MCF 10A (cell line): ENCODE data around the gene FAM32A. TPM values are rescaled to one million over a fixed set of nuclear protein-coding genes. Genes with fewer than 3 reads are reported as not detected.

Source experiments
- BruUV-seq: library from RNA; stranded (reverse); fragments of 400-500 nt; replicated peaks from 2 replicates; lab custom pipeline; 2021; lab: Mats Ljungman, UMichigan
- CTCF ChIA-PET: fragments of 300-600 bp; sonication (Branson Sonifier 250); formaldehyde crosslinking; extraction: SDS; loops from one replicate; lab custom pipeline; 2021; ENCODE audit warnings: antibody characterized with exemption, inconsistent platforms; lab: Yijun Ruan, JAX
- POLR2A ChIA-PET: fragments of 300-600, 350-650 bp; sonication (Branson Sonifier 250); formaldehyde crosslinking; extraction: SDS; loops from one replicate; lab custom pipeline; 2020; ENCODE audit warnings: antibody characterized with exemption, inconsistent platforms; lab: Yijun Ruan, JAX
- DNase-seq: peaks from one replicate; pipeline ENCODE4 v3.0.0-alpha.2; 2018; ENCODE audit not compliant: unreplicated experiment
- H3K27ac Mint-ChIP-seq: one replicate; pipeline ENCODE4 v1.8.0; 2022; ENCODE audit warnings: mild to moderate bottlenecking, low read depth, mixed read lengths; ENCODE audit not compliant: unreplicated experiment
- H3K27me3 Mint-ChIP-seq: one replicate; pipeline ENCODE4 v1.8.0; 2022; ENCODE audit warnings: mixed read lengths; ENCODE audit not compliant: insufficient read depth, unreplicated experiment
- H3K36me3 Mint-ChIP-seq: one replicate; pipeline ENCODE4 v1.8.0; 2022; ENCODE audit warnings: mild to moderate bottlenecking, moderate library complexity, mixed read lengths; ENCODE audit not compliant: insufficient read depth, unreplicated experiment
- H3K4me1 Mint-ChIP-seq: one replicate; pipeline ENCODE4 v1.8.0; 2022; ENCODE audit warnings: mixed read lengths; ENCODE audit not compliant: insufficient read depth, unreplicated experiment
- H3K4me3 Mint-ChIP-seq: one replicate; pipeline ENCODE4 v1.8.0; 2022; ENCODE audit warnings: mild to moderate bottlenecking, moderate library complexity, mixed read lengths; ENCODE audit not compliant: unreplicated experiment
- H3K9me3 Mint-ChIP-seq: one replicate; pipeline ENCODE4 v1.8.0; 2022; ENCODE audit warnings: mixed read lengths; ENCODE audit not compliant: unreplicated experiment
- intact Hi-C: fragments of 100-400 bp; cut with micrococcal nuclease; formaldehyde crosslinking; loops from 2 replicates; pipeline ENCODE4 v1.14.1; 2022
- total RNA-seq: library from RNA; stranded (reverse); gene quantifications from 2 replicates; pipeline ENCODE4 v1.2.3, GENCODE V29; 2022
- TF ChIP-seq, protein P1 (sequence below): fragments of 200-600 bp; IDR thresholded peaks from one replicate; pipeline ENCODE4 v1.8.0; 2022; ENCODE audit warnings: antibody characterized with exemption, mild to moderate bottlenecking; ENCODE audit not compliant: unreplicated experiment

FAM32A gene
- total RNA-seq, 1 experiment from 2014 or later, result 48.1 TPM

- H3K4me3 Mint-ChIP-seq, result no peak overlapping the region
- H3K27ac Mint-ChIP-seq, result no peak overlapping the region
- CTCF ChIA-PET, result interaction anchor here (0.5 to 1.2 kb wide), 3 partner anchors 14 to 122 kb away, joined by 3 to 4 read pairs (median 3); no protein-coding TSS in a partner anchor
- POLR2A ChIA-PET, result no interaction called here
- TF ChIP-seq, protein P1, sequence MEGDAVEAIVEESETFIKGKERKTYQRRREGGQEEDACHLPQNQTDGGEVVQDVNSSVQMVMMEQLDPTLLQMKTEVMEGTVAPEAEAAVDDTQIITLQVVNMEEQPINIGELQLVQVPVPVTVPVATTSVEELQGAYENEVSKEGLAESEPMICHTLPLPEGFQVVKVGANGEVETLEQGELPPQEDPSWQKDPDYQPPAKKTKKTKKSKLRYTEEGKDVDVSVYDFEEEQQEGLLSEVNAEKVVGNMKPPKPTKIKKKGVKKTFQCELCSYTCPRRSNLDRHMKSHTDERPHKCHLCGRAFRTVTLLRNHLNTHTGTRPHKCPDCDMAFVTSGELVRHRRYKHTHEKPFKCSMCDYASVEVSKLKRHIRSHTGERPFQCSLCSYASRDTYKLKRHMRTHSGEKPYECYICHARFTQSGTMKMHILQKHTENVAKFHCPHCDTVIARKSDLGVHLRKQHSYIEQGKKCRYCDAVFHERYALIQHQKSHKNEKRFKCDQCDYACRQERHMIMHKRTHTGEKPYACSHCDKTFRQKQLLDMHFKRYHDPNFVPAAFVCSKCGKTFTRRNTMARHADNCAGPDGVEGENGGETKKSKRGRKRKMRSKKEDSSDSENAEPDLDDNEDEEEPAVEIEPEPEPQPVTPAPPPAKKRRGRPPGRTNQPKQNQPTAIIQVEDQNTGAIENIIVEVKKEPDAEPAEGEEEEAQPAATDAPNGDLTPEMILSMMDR, result no peak
- peaks cover 14% of the 10 kb centered on the region for H3K4me1 Mint-ChIP-seq
- intact Hi-C loops, result no loop called here
- H3K36me3 Mint-ChIP-seq, result no peaks in the 10 kb centered on the region
- H3K27me3 Mint-ChIP-seq, result no peaks in the 10 kb centered on the region
- BruUV-seq, result no TSS peak
- no peak for DNase-seq
- no peaks in the 10 kb centered on the region for H3K9me3 Mint-ChIP-seq
Measured at GRCh38 chr19:16164222-16164890, 20.9 kb upstream of the FAM32A start.

- no peaks in the 10 kb centered on the region for H3K9me3 Mint-ChIP-seq
- no peaks in the 10 kb centered on the region for H3K27me3 Mint-ChIP-seq
- CTCF ChIA-PET, result no interaction called here
- peaks cover 6% of the 10 kb centered on the region for H3K4me1 Mint-ChIP-seq
- TF ChIP-seq, protein P1, result no peak
- no peak overlapping the region for H3K27ac Mint-ChIP-seq
- no peak overlapping the region for H3K4me3 Mint-ChIP-seq
- intact Hi-C loops, result no loop called here
- no TSS peak for BruUV-seq
- no peak for DNase-seq
- POLR2A ChIA-PET, result no interaction called here
- H3K36me3 Mint-ChIP-seq, result no peaks in the 10 kb centered on the region
Measured at GRCh38 chr19:16166417-16166816, 18.8 kb upstream of the FAM32A start.

GRCh38 chr19:16167055-16167454, 18.2 kb upstream of the FAM32A start:
- Mint-ChIP-seq H3K36me3 (no peaks in the 10 kb centered on the region), H3K27ac (no peak overlapping the region), H3K4me1 (no peaks in the 10 kb centered on the region), H3K9me3 (no peaks in the 10 kb centered on the region), H3K4me3 (no peak overlapping the region), H3K27me3 (no peaks in the 10 kb centered on the region)
- POLR2A ChIA-PET, result no interaction called here
- no TSS peak for BruUV-seq
- CTCF ChIA-PET, result no interaction called here
- TF ChIP-seq, protein P1, result no peak
- DNase-seq, result no peak
- intact Hi-C loops, result no loop called here

DNA sequence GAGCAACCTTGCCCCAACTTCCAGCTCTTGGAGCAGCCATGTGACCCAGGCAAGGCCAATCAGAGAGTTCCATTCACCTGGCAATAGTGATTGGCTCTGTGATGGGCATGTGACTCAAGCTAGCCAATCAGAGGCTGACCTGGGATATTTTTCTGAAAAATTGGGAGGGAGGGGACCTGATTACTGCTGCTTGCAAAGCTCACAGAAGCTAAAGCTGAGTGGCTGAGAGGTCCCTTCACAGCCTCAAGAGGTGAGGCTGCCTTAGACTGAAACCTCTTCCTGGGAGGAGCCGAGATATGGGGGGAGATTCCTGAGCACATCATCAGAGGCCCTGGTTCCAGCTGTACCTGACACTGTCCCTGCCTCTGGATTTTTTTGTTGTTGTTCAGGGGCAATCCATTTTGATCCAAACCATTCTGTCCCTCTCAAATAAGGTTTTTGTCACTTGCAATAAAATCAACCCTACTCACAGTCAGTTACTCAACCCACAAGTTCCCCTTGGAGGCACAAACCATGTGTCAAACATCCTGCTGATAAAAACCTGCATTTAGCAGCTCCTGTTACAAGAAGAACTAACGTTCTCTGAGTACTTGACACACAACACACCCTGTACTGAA, 16.6 kb upstream of the FAM32A start:
- CTCF ChIA-PET, result interaction anchor here (0.7 kb wide), 1 partner anchor 11 kb away, joined by 4 read pairs; no protein-coding TSS in a partner anchor
- Mint-ChIP-seq H3K9me3 (no peaks in the 10 kb centered on the region), H3K4me1 (peaks cover 8% of the 10 kb centered on the region), H3K27ac (no peak overlapping the region), H3K27me3 (no peaks in the 10 kb centered on the region), H3K36me3 (no peaks in the 10 kb centered on the region), H3K4me3 (no peak overlapping the region)
- DNase-seq, result no peak
- TF ChIP-seq, protein P1, result no peak
- POLR2A ChIA-PET, result no interaction called here
- intact Hi-C loops, result no loop called here
- BruUV-seq, result no TSS peak
